Fibroblast of lung (primary cell): ENCODE results near the gene INHBC. TPM values are rescaled to one million over a fixed set of nuclear protein-coding genes. Genes with fewer than 3 reads are reported as not detected.

ENCODE experiments used
- DNase-seq, 2 donors: peaks; one replicate each; pipeline versions ENCODE4 v3.0.0 to v3.0.0-alpha.2; 2010; ENCODE audit warnings: low read depth in 2 of 2
- H2AFZ ChIP-seq: 2 replicates; pipeline ENCODE4 v1.5.1; 2012; ENCODE audit warnings: low read length, control low read depth, inconsistent platforms
- H3K27ac ChIP-seq: 2 replicates; pipeline ENCODE4 v1.5.1; 2011; ENCODE audit warnings: low read length, control low read depth; ENCODE audit not compliant: insufficient read depth
- H3K27me3 ChIP-seq: 2 replicates; pipeline ENCODE4 v1.5.1; 2011; ENCODE audit warnings: mild to moderate bottlenecking, low read length; ENCODE audit not compliant: control insufficient read depth, insufficient read depth
- H3K36me3 ChIP-seq: 2 replicates; pipeline ENCODE4 v1.5.1; 2011; ENCODE audit warnings: low read length; ENCODE audit not compliant: control insufficient read depth, insufficient read depth
- H3K4me1 ChIP-seq: 2 replicates; pipeline ENCODE4 v1.5.1; 2011; ENCODE audit warnings: low read length; ENCODE audit not compliant: control insufficient read depth, insufficient read depth; ENCODE audit errors: extremely low read depth
- H3K4me2 ChIP-seq: 2 replicates; pipeline ENCODE4 v1.5.1; 2011; ENCODE audit warnings: low read length, control low read depth; ENCODE audit not compliant: insufficient read depth; ENCODE audit errors: extremely low read depth
- H3K4me3 ChIP-seq, 4 experiments: fragments of 200-600 bp in 1 of 4; sonication (generic) in 1 of 4; replicated peaks in 1 of 4; 2 replicates each; pipeline ENCODE4 v1.5.1; 2011 to 2016; ENCODE audit warnings: low read length in 4 of 4, low read depth in 3 of 4, mild to moderate bottlenecking in 3 of 4, control low read depth in 2 of 4, inconsistent platforms in 1 of 4, mixed read lengths in 1 of 4; ENCODE audit not compliant: insufficient read depth in 1 of 4; ENCODE audit errors: control extremely low read depth in 1 of 4
- H3K79me2 ChIP-seq: 2 replicates; pipeline ENCODE4 v1.5.1; 2012; ENCODE audit warnings: mild to moderate bottlenecking, low read length, inconsistent platforms; ENCODE audit not compliant: control insufficient read depth, insufficient read depth
- H3K9ac ChIP-seq: 2 replicates; pipeline ENCODE4 v1.5.1; 2011; ENCODE audit warnings: mild to moderate bottlenecking, low read length, control low read depth; ENCODE audit not compliant: insufficient read depth
- H3K9me3 ChIP-seq: 2 replicates; pipeline ENCODE4 v1.5.1; 2012; ENCODE audit warnings: low read depth, low read length; ENCODE audit not compliant: control insufficient read depth, insufficient read depth
- H4K20me1 ChIP-seq: 2 replicates; pipeline ENCODE4 v1.5.1; 2011; ENCODE audit warnings: low read length; ENCODE audit not compliant: control insufficient read depth, insufficient read depth; ENCODE audit errors: extremely low read depth
- CTCF ChIP-seq, 2 donors: IDR thresholded peaks in 1 of 2; conservative IDR thresholded peaks in 1 of 2; 1 replicate in 1 of 2; 2 replicates in 1 of 2; pipeline ENCODE4 v1.5.1; 2011 to 2012; ENCODE audit warnings: low read length in 2 of 2, control low read depth in 1 of 2, inconsistent platforms in 1 of 2, low read depth in 1 of 2, mild to moderate bottlenecking in 1 of 2
- EZH2 ChIP-seq: IDR thresholded peaks from 2 replicates; pipeline ENCODE4 v1.5.1; 2012; ENCODE audit warnings: low read length, control low read depth, mild to moderate bottlenecking; ENCODE audit errors: missing control alignments
- polyA plus RNA-seq, 2 donors: library from polyadenylated mRNA; depleted of rRNA in 1 of 2; stranded (reverse) in 1 of 2; unstranded in 1 of 2; fragments of >200 nt; gene quantifications; 2 replicates each; pipeline ENCODE4 v1.2.1, GENCODE V29; 2011 to 2012; ENCODE audit warnings: missing spikeins in 1 of 2
- total RNA-seq: library from RNA; depleted of rRNA; stranded (reverse); fragments of >200 nt; gene quantifications from 2 replicates; pipeline ENCODE4 v1.2.1, GENCODE V29; 2014

INHBC gene
- total and polyA plus RNA-seq, 2 donors (not counting 1 experiment from before 2014, with no cell fraction given): 0.05 TPM; not detected in 1

GRCh38 chr12:57416039-57416996, 18.3 kb upstream of the INHBC start:
- H3K36me3 ChIP-seq: no peaks in the 10 kb centered on the region
- H3K79me2 ChIP-seq: peaks cover 8% of the 10 kb centered on the region
- no peaks in the 10 kb centered on the region for H3K9me3 ChIP-seq
- no peaks in the 10 kb centered on the region for H4K20me1 ChIP-seq
- DNase-seq: peak; percentile 30 to 36
- no peak overlapping the region for H3K4me3 ChIP-seq
- no peak overlapping the region for H3K9ac ChIP-seq
- no peak overlapping the region for H3K27ac ChIP-seq
- H2AFZ ChIP-seq: no peak overlapping the region
- H3K4me1 ChIP-seq: no peaks in the 10 kb centered on the region
- H3K27me3 ChIP-seq: no peaks in the 10 kb centered on the region
- TF ChIP-seq EZH2 (no peak), CTCF (conservative IDR thresholded peaks at IDR 0.05 in 1 of 2, IDR thresholded peaks at IDR 0.05 in 1 of 2; ENCODE audit: low read depth in 1 of 2, low read length in 2 of 2) (no peak)
- H3K4me2 ChIP-seq: no peak overlapping the region

GRCh38 chr12:57418255-57418654, 16.3 kb upstream of the INHBC start:
- H3K27me3 ChIP-seq: no peaks in the 10 kb centered on the region
- no peak overlapping the region for H3K27ac ChIP-seq
- H3K36me3 ChIP-seq: peaks cover 2% of the 10 kb centered on the region
- H3K9me3 ChIP-seq: no peaks in the 10 kb centered on the region
- no peak overlapping the region for H3K4me2 ChIP-seq
- no peaks in the 10 kb centered on the region for H4K20me1 ChIP-seq
- no peak for DNase-seq
- no peak overlapping the region for H2AFZ ChIP-seq
- H3K79me2 ChIP-seq: peaks cover 10% of the 10 kb centered on the region
- H3K9ac ChIP-seq: no peak overlapping the region
- no peaks in the 10 kb centered on the region for H3K4me1 ChIP-seq
- TF ChIP-seq EZH2: no peak
- no peak overlapping the region for H3K4me3 ChIP-seq

- no peak for DNase-seq
- Histone ChIP-seq H3K4me1 (no peaks in the 10 kb centered on the region), H3K27ac (no peak overlapping the region), H3K79me2 (peaks cover 14% of the 10 kb centered on the region), H3K9me3 (no peaks in the 10 kb centered on the region), H3K27me3 (no peaks in the 10 kb centered on the region), H3K9ac (no peak overlapping the region), H3K4me3 (no peak overlapping the region), H4K20me1 (no peaks in the 10 kb centered on the region), H3K4me2 (no peak overlapping the region), H3K36me3 (peaks cover 2% of the 10 kb centered on the region), H2AFZ (no peak overlapping the region)
- no peak for TF ChIP-seq EZH2
- TF ChIP-seq CTCF (conservative IDR thresholded peaks at IDR 0.05 in 1 of 2, IDR thresholded peaks at IDR 0.05 in 1 of 2; ENCODE audit: low read depth in 1 of 2, low read length in 2 of 2): no peak
These were observed 15.1 kb upstream of the INHBC start for GRCh38 chr12:57419495-57419894.
